Activated CD4-positive, alpha-beta T cell treated with anti-CD3 and anti-CD28 coated beads, Interleukin-2, amount 10 ng/mL, durations not matched to agents 7 days and 5 days (primary cell): ENCODE measurements around the gene RAB3D. TPM values are rescaled to one million over a fixed set of nuclear protein-coding genes. Genes with fewer than 3 reads are reported as not detected.
A peak's percentile ranks its signal among the peaks of the same experiment; 100 is the strongest.
"Not testable (repeated sequence)": the region's sequence is repeated elsewhere in the genome, so short reads cannot be mapped to it uniquely, and the experiment has no call there.

Experiments
- CTCF ChIA-PET: fragments of 350-600 bp; sonication (Branson Sonifier 250); formaldehyde crosslinking; loops from one replicate; lab custom pipeline; 2021; ENCODE audit warnings: antibody characterized with exemption; lab: Charles Lee
- POLR2A ChIA-PET: fragments of 350-600 bp; sonication (Branson Sonifier 250); formaldehyde crosslinking; loops from one replicate; lab custom pipeline; 2021; ENCODE audit warnings: antibody characterized with exemption; lab: Charles Lee
- DNase-seq: peaks from one replicate; pipeline ENCODE4 v3.0.0-alpha.2; 2020
- H3K27ac Mint-ChIP-seq: one replicate; pipeline ENCODE4 v1.8.0; 2021; ENCODE audit warnings: mild to moderate bottlenecking, moderate library complexity, mixed read lengths
- H3K27me3 Mint-ChIP-seq: one replicate; pipeline ENCODE4 v1.8.0; 2021; ENCODE audit warnings: mixed read lengths
- H3K36me3 Mint-ChIP-seq: one replicate; pipeline ENCODE4 v1.8.0; 2021; ENCODE audit warnings: low read depth, mixed read lengths
- H3K4me1 Mint-ChIP-seq: one replicate; pipeline ENCODE4 v1.8.0; 2021; ENCODE audit warnings: mixed read lengths
- H3K4me3 Mint-ChIP-seq: one replicate; pipeline ENCODE4 v1.8.0; 2021; ENCODE audit warnings: mild to moderate bottlenecking, moderate library complexity, mixed read lengths
- H3K9me3 Mint-ChIP-seq: one replicate; pipeline ENCODE4 v1.8.0; 2021; ENCODE audit warnings: mixed read lengths
- total RNA-seq, 2 experiments: library from RNA; stranded (reverse); gene quantifications; one replicate each; pipeline ENCODE4 v1.2.3, GENCODE V29; 2021

The RAB3D gene
- 1 to 10 TPM; 3.2 to 3.6 TPM for total RNA-seq

DNA sequence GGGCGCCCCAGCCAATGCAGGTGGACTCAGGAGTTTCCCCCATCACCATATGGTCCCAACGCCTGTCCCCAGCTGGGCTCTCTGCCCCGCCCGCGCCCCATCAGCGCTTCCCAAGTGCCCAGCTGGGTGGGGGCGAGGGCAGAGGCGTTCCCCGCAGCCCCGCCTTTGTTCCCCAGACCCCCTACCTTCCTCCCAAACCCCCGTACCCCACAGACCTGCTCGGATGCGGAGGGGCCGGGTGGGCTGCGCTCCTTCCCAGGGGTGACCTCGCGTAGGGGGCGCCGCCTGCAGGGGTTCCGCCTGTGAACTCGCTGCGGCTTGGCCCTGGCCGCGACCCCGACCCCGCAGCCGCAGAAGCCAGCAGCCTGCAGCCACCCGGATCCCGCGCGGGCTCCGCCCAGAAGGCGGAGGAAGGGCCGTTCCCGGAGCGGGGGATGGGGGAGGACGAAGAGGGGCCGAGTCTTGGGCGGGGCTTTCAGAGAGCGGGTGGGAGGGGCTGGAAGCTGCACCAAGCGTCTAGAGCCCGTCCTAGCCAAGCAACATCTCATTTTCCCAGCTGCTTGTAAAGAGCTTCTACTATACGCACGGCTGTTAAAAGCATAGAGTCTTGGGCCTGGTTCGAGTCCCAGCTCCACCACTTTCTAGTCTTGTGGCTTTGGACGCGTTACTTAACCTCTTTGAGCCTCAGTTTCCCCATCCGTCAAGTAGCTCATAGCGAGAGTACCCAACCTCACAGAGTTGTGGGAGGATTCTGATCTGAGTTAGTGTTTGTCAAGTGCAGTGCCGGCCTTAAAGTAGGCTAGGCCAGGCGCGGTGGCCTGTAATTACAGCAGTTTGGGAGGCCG is at the start of gene RAB3D:
Gene RAB3D, minus strand, starts transcription at position 404 of the 845 bp plus-strand sequence. CDS start 2,258 bp downstream, outside the sequence.
- peak; percentile 75 for DNase-seq
- ChIA-PET CTCF (interaction anchor here (0.8 to 1.6 kb wide), 7 partner anchors 11 to 96 kb away, joined by 3 to 4 read pairs (median 3); partner anchors contain the start of genes PRKCSH and SWSAP1), POLR2A (no interaction called here)
- Mint-ChIP-seq H3K27me3 (no peaks in the 10 kb centered on the region), H3K4me3 (peak within 1 kb of the TSS; percentile 61), H3K36me3 (peaks cover 10% of the 10 kb centered on the region), H3K9me3 (no peaks in the 10 kb centered on the region), H3K27ac (no peak within 1 kb of the TSS), H3K4me1 (peaks cover 27% of the 10 kb centered on the region)

GRCh38 chr19:11387162-11388034 is 47.9 kb upstream of the RAB3D start:
- no peak overlapping the region for H3K27ac Mint-ChIP-seq
- POLR2A ChIA-PET: no interaction called here
- H3K4me3 Mint-ChIP-seq: no peak overlapping the region
- H3K9me3 Mint-ChIP-seq: no peaks in the 10 kb centered on the region
- no peak for DNase-seq
- H3K36me3 Mint-ChIP-seq: no peaks in the 10 kb centered on the region
- CTCF ChIA-PET: interaction anchor here (0.8 to 1.3 kb wide), 2 partner anchors 10 to 20 kb away, joined by 3 read pairs; no protein-coding TSS in a partner anchor
- H3K4me1 Mint-ChIP-seq: peaks cover 13% of the 10 kb centered on the region
- peaks cover 20% of the 10 kb centered on the region for H3K27me3 Mint-ChIP-seq

DNA sequence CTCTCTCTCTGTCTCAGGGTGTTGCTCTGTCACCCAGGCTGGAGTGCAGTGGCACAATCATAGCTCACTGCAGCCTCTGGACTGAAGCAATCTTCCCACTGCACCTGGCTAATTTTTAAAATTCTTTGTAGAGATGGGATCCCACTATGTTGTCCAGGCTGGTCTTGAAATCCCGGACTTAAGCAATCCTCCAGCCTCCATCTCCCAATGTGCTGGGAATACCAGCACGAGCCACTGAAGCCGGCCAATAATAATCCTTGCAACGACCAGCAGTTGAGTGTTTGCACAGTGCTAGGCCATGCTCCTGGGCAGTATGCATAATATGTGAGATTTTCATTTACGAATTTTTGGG is 45.3 kb upstream of the RAB3D start:
- CTCF ChIA-PET: interaction anchor here (0.9 kb wide), 1 partner anchor 36 kb away, joined by 3 read pairs; no protein-coding TSS in a partner anchor
- H3K27ac Mint-ChIP-seq: no peak overlapping the region

DNA sequence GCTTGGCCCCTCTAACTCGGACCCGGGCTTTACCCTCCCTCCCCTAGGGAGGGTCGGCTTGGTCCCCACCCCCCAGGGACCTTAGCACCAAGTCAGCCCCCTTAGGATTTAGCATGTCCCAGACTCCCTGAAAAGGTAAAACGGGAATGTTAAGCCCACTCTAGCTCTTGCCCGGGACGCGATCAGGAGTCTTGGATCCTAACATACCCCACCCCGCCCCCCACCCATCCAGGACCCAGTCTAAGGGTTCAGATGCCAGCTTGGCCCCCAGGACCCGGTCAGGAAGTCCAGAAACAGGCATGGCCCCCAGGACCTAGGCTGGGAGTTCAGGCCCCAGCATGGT is 44.2 kb upstream of the RAB3D start:
- ChIA-PET POLR2A (interaction anchor here (0.6 kb wide), 1 partner anchor 108 kb away, joined by 3 read pairs; no protein-coding TSS in a partner anchor), CTCF (interaction anchor here (0.7 to 2.0 kb wide), 13 partner anchors 9 to 99 kb away, joined by 3 to 12 read pairs (median 4); partner anchors contain the start of genes ODAD3, PRKCSH and SWSAP1)
- peaks cover 24% of the 10 kb centered on the region for H3K27me3 Mint-ChIP-seq
- peaks cover 4% of the 10 kb centered on the region for H3K36me3 Mint-ChIP-seq
- no peak overlapping the region for H3K27ac Mint-ChIP-seq
- H3K4me1 Mint-ChIP-seq: peaks cover 35% of the 10 kb centered on the region
- DNase-seq: no peak
- no peaks in the 10 kb centered on the region for H3K9me3 Mint-ChIP-seq
- no peak overlapping the region for H3K4me3 Mint-ChIP-seq

More for the DNA sequence above, 45.3 kb upstream of the RAB3D start:
- POLR2A ChIA-PET: no interaction called here
- Mint-ChIP-seq H3K27me3 (peaks cover 24% of the 10 kb centered on the region), H3K4me3 (no peak overlapping the region), H3K9me3 (no peaks in the 10 kb centered on the region), H3K4me1 (peaks cover 32% of the 10 kb centered on the region), H3K36me3 (peaks cover 4% of the 10 kb centered on the region)
- DNase-seq: no peak

GRCh38 chr19:11382898-11383705 is 43.6 kb upstream of the RAB3D start:
- ChIA-PET POLR2A (interaction anchor here (0.6 kb wide), 1 partner anchor 108 kb away, joined by 3 read pairs; no protein-coding TSS in a partner anchor), CTCF (interaction anchor here (0.6 to 2.7 kb wide), 17 partner anchors 9 to 385 kb away, joined by 3 to 17 read pairs (median 4); partner anchors contain the start of genes ECSIT, ODAD3, PRKCSH and SWSAP1)
- peak; percentile 34 for DNase-seq
- Mint-ChIP-seq H3K9me3 (no peaks in the 10 kb centered on the region), H3K27me3 (peaks cover 24% of the 10 kb centered on the region), H3K4me1 (peaks cover 37% of the 10 kb centered on the region), H3K36me3 (peaks cover 8% of the 10 kb centered on the region), H3K4me3 (peak overlapping the region; percentile 32), H3K27ac (peak overlapping the region; percentile 36)

- POLR2A ChIA-PET: interaction anchor here (0.5 to 2.0 kb wide), 4 partner anchors 20 to 1186 kb away, joined by 3 to 7 read pairs (median 4); partner anchors contain the start of gene ODAD3
- Mint-ChIP-seq H3K4me3 (peak overlapping the region; percentile 83), H3K27me3 (peaks cover 22% of the 10 kb centered on the region), H3K4me1 (peaks cover 46% of the 10 kb centered on the region), H3K9me3 (peaks cover 2% of the 10 kb centered on the region), H3K27ac (peak overlapping the region; percentile 98), H3K36me3 (peaks cover 17% of the 10 kb centered on the region)
- peak; percentile 99 for DNase-seq
- CTCF ChIA-PET: interaction anchor here (0.6 to 2.7 kb wide), 27 partner anchors 10 to 429 kb away, joined by 3 to 28 read pairs (median 4); partner anchors contain the start of genes ELOF1, ODAD3, PRKCSH and SPC24
Observed at GRCh38 chr19:11380653-11381537, 41.4 kb upstream of the RAB3D start.

DNA sequence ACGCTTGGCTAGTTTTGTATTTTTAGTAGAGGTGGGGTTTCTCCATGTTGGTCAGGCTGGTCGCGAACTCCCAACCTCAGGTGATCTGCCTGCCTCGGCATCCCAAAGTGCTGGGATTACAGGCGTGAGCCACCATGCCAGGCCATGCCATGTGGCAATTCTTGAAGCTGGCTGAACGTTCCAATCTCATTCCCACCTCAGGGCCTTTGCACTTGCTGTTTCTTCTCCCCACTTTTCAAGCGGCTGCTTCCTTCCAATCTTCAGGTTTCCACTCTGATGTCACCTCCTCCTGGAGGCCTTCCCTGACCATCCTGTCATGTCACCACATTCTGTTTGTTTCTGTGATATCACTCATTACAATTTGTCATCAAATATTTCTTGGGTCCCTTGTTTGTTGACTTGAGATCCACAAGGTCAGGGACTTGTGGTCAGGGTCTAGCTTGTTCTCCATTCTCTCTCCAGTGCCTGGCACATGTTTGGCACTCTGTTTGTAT is 40.4 kb upstream of the RAB3D start:
- peaks cover 18% of the 10 kb centered on the region for H3K36me3 Mint-ChIP-seq
- peaks cover 22% of the 10 kb centered on the region for H3K27me3 Mint-ChIP-seq
- peak overlapping the region; percentile 98 for H3K27ac Mint-ChIP-seq
- peaks cover 50% of the 10 kb centered on the region for H3K4me1 Mint-ChIP-seq
- H3K4me3 Mint-ChIP-seq: peak overlapping the region; percentile 83
- peaks cover 2% of the 10 kb centered on the region for H3K9me3 Mint-ChIP-seq
- no peak for DNase-seq
- ChIA-PET POLR2A (no interaction called here), CTCF (interaction anchor here (1.4 to 2.4 kb wide), 4 partner anchors 10 to 56 kb away, joined by 4 to 28 read pairs (median 12); partner anchors contain the start of genes ODAD3 and PRKCSH)

GRCh38 chr19:11379269-11379845 is 39.9 kb upstream of the RAB3D start:
- H3K9me3 Mint-ChIP-seq, H3K4me3 Mint-ChIP-seq, DNase-seq, POLR2A ChIA-PET: not testable (repeated sequence)
- Mint-ChIP-seq H3K27me3 (peaks cover 16% of the 10 kb centered on the region), H3K27ac (peak overlapping the region; percentile 21), H3K4me1 (peaks cover 50% of the 10 kb centered on the region), H3K36me3 (peaks cover 18% of the 10 kb centered on the region)
- CTCF ChIA-PET: interaction anchor here (1.4 to 2.4 kb wide), 2 partner anchors 22 to 28 kb away, joined by 4 to 7 read pairs; no protein-coding TSS in a partner anchor

GRCh38 chr19:11378319-11379189 is 39.1 kb upstream of the RAB3D start:
- H3K27ac Mint-ChIP-seq: no peak overlapping the region
- peaks cover 50% of the 10 kb centered on the region for H3K4me1 Mint-ChIP-seq
- H3K9me3 Mint-ChIP-seq: peaks cover 2% of the 10 kb centered on the region
- ChIA-PET CTCF (interaction anchor here (1.4 to 1.6 kb wide), 2 partner anchors 12 to 104 kb away, joined by 3 to 10 read pairs; no protein-coding TSS in a partner anchor), POLR2A (no interaction called here)
- no peak for DNase-seq
- no peak overlapping the region for H3K4me3 Mint-ChIP-seq
- peaks cover 14% of the 10 kb centered on the region for H3K27me3 Mint-ChIP-seq
- H3K36me3 Mint-ChIP-seq: peaks cover 18% of the 10 kb centered on the region

DNA sequence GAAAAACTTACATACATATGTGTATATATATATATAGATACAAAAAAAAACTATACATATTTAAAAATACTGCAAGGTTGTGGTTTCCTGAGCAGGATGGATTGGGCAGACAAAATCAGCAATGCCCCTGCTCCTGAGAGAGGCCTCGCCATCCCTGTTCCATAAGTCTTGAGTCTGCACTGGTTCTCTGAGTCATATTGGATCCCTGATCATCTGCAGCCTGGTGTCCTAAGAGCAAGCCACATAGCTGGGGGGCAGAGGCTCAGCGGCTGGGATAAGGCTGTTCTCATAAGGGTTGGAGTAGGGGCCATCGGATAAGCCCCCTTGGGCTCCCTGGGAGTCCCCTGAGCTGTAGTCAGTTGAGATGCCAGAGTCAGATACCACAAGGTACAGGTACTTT is 38.3 kb upstream of the RAB3D start:
- Mint-ChIP-seq H3K9me3 (peaks cover 2% of the 10 kb centered on the region), H3K4me3 (no peak overlapping the region), H3K36me3 (peaks cover 18% of the 10 kb centered on the region), H3K27ac (peak overlapping the region; percentile 22), H3K4me1 (peaks cover 52% of the 10 kb centered on the region), H3K27me3 (peaks cover 7% of the 10 kb centered on the region)
- CTCF ChIA-PET: interaction anchor here (0.7 to 1.6 kb wide), 8 partner anchors 9 to 105 kb away, joined by 3 to 10 read pairs (median 3); no protein-coding TSS in a partner anchor
- POLR2A ChIA-PET: no interaction called here
- DNase-seq: no peak
